Measurements from ENCODE around the gene SLC9B2. TPM values are rescaled to one million over a fixed set of nuclear protein-coding genes. Genes with fewer than 3 reads are reported as not detected.

The SLC9B2 gene
- total RNA-seq, 1 donor from 2014 or later, result 16.3 TPM

GRCh38 chr4:103095080-103095479 lies 18.5 kb upstream of the SLC9B2 start:
- H3K27me3 Mint-ChIP-seq (ENCODE audit: low read depth, unreplicated experiment), result no peaks in the 10 kb centered on the region
- H3K9ac ChIP-seq (ENCODE audit: low read length), result no peak overlapping the region
- peaks cover 3% of the 10 kb centered on the region for H3K36me3 Mint-ChIP-seq (ENCODE audit: low read depth, unreplicated experiment)
- DNase-seq (ENCODE audit: low read depth) (no peak), FAIRE-seq (no peak)
- H3K4me3 ChIP-seq (ENCODE audit: insufficient read depth, low read depth, low read length), result no peak overlapping the region
- no peak overlapping the region for H2AFZ ChIP-seq (ENCODE audit: low read depth, low read length)
- H3K27me3 ChIP-seq (ENCODE audit: insufficient read depth, low read length), result no peaks in the 10 kb centered on the region
- peaks cover 13% of the 10 kb centered on the region for H3K79me2 ChIP-seq (ENCODE audit: insufficient read depth, low read length)
- no peak for TF ChIP-seq EZH2 (IDR thresholded peaks at IDR 0.05; ENCODE audit: insufficient read depth, low read length)
- TF ChIP-seq CTCF (IDR thresholded peaks at IDR 0.05; ENCODE audit: insufficient read depth, low read depth, low read length), result no peak
- H3K27ac ChIP-seq (ENCODE audit: low read depth, low read length), result no peak overlapping the region
- H3K9me3 ChIP-seq (ENCODE audit: insufficient read depth, low read depth, low read length), result no peaks in the 10 kb centered on the region
- peaks cover 9% of the 10 kb centered on the region for H3K4me1 Mint-ChIP-seq (ENCODE audit: low read depth, unreplicated experiment)
- H4K20me1 ChIP-seq (ENCODE audit: insufficient read depth, low read length), result no peaks in the 10 kb centered on the region
- H3K4me1 ChIP-seq (ENCODE audit: insufficient read depth, low read length), result peaks cover 9% of the 10 kb centered on the region
- peaks cover 6% of the 10 kb centered on the region for H3K36me3 ChIP-seq (ENCODE audit: insufficient read depth, low read length)
- no peak overlapping the region for H3K4me2 ChIP-seq (ENCODE audit: low read length)
- H3K27ac Mint-ChIP-seq (ENCODE audit: unreplicated experiment), result no peak overlapping the region
- H3K9me3 Mint-ChIP-seq (ENCODE audit: unreplicated experiment), result no peaks in the 10 kb centered on the region
- no peak overlapping the region for H3K4me3 Mint-ChIP-seq (ENCODE audit: unreplicated experiment)

- Histone ChIP-seq H3K27ac (ENCODE audit: low read depth, low read length) (no peak overlapping the region), H3K4me2 (ENCODE audit: low read length) (no peak overlapping the region), H3K4me3 (ENCODE audit: insufficient read depth, low read depth, low read length) (no peak overlapping the region), H3K9me3 (ENCODE audit: insufficient read depth, low read depth, low read length) (no peaks in the 10 kb centered on the region), H4K20me1 (ENCODE audit: insufficient read depth, low read length) (no peaks in the 10 kb centered on the region), H2AFZ (ENCODE audit: low read depth, low read length) (no peak overlapping the region), H3K36me3 (ENCODE audit: insufficient read depth, low read length) (peaks cover 23% of the 10 kb centered on the region), H3K9ac (ENCODE audit: low read length) (no peak overlapping the region), H3K4me1 (ENCODE audit: insufficient read depth, low read length) (no peaks in the 10 kb centered on the region), H3K27me3 (ENCODE audit: insufficient read depth, low read length) (no peaks in the 10 kb centered on the region), H3K79me2 (ENCODE audit: insufficient read depth, low read length) (peaks cover 3% of the 10 kb centered on the region)
- Mint-ChIP-seq H3K4me1 (ENCODE audit: low read depth, unreplicated experiment) (no peaks in the 10 kb centered on the region), H3K9me3 (ENCODE audit: unreplicated experiment) (no peaks in the 10 kb centered on the region), H3K4me3 (ENCODE audit: unreplicated experiment) (no peak overlapping the region), H3K27ac (ENCODE audit: unreplicated experiment) (no peak overlapping the region), H3K27me3 (ENCODE audit: low read depth, unreplicated experiment) (no peaks in the 10 kb centered on the region), H3K36me3 (ENCODE audit: low read depth, unreplicated experiment) (peaks cover 14% of the 10 kb centered on the region)
- FAIRE-seq (no peak), DNase-seq (ENCODE audit: low read depth) (no peak)
- TF ChIP-seq EZH2 (IDR thresholded peaks at IDR 0.05; ENCODE audit: insufficient read depth, low read length), result no peak
- TF ChIP-seq CTCF (IDR thresholded peaks at IDR 0.05; ENCODE audit: insufficient read depth, low read depth, low read length), result no peak
Measured at GRCh38 chr4:103092245-103092644, 15.7 kb upstream of the SLC9B2 start.

GRCh38 chr4:103091601-103092223 lies 15.2 kb upstream of the SLC9B2 start:
- DNase-seq (ENCODE audit: low read depth) (peak; percentile 31), FAIRE-seq (peak; percentile 91)
- peaks cover 28% of the 10 kb centered on the region for H3K36me3 ChIP-seq (ENCODE audit: insufficient read depth, low read length)
- Mint-ChIP-seq H3K36me3 (ENCODE audit: low read depth, unreplicated experiment) (peaks cover 19% of the 10 kb centered on the region), H3K9me3 (ENCODE audit: unreplicated experiment) (no peaks in the 10 kb centered on the region), H3K4me3 (ENCODE audit: unreplicated experiment) (no peak overlapping the region), H3K27me3 (ENCODE audit: low read depth, unreplicated experiment) (no peaks in the 10 kb centered on the region), H3K4me1 (ENCODE audit: low read depth, unreplicated experiment) (no peaks in the 10 kb centered on the region), H3K27ac (ENCODE audit: unreplicated experiment) (no peak overlapping the region)
- H3K9ac ChIP-seq (ENCODE audit: low read length), result no peak overlapping the region
- H3K9me3 ChIP-seq (ENCODE audit: insufficient read depth, low read depth, low read length), result no peaks in the 10 kb centered on the region
- H3K27ac ChIP-seq (ENCODE audit: low read depth, low read length), result no peak overlapping the region
- no peaks in the 10 kb centered on the region for H3K79me2 ChIP-seq (ENCODE audit: insufficient read depth, low read length)
- H4K20me1 ChIP-seq (ENCODE audit: insufficient read depth, low read length), result no peaks in the 10 kb centered on the region
- no peak overlapping the region for H3K4me2 ChIP-seq (ENCODE audit: low read length)
- H3K4me3 ChIP-seq (ENCODE audit: insufficient read depth, low read depth, low read length), result no peak overlapping the region
- no peak overlapping the region for H2AFZ ChIP-seq (ENCODE audit: low read depth, low read length)
- H3K4me1 ChIP-seq (ENCODE audit: insufficient read depth, low read length), result no peaks in the 10 kb centered on the region
- no peak for TF ChIP-seq EZH2 (IDR thresholded peaks at IDR 0.05; ENCODE audit: insufficient read depth, low read length)
- peak; percentile 62 for TF ChIP-seq CTCF (IDR thresholded peaks at IDR 0.05; ENCODE audit: insufficient read depth, low read depth, low read length)
- no peaks in the 10 kb centered on the region for H3K27me3 ChIP-seq (ENCODE audit: insufficient read depth, low read length)
